GM18868 (cell line): ENCODE results near the gene SLIT1.

ENCODE experiments used
- ATAC-seq: cut with Tn5 transposase; IDR thresholded peaks from one replicate; pipeline ENCODE4 v1.9.1; 2021; ENCODE audit warnings: mild to moderate bottlenecking, moderate library complexity; ENCODE audit not compliant: unreplicated experiment

The SLIT1 gene

GRCh38 chr10:96987141-96987841 lies 198.5 kb downstream of the SLIT1 start:
- no peak for ATAC-seq

GRCh38 chr10:96986200-96986856 lies 199.4 kb downstream of the SLIT1 start:
- ATAC-seq, result no peak

- ATAC-seq, result peak; percentile 60
These were observed 201.1 kb downstream of the SLIT1 start for GRCh38 chr10:96984541-96985131.

GRCh38 chr10:96982149-96982930 lies 203.4 kb downstream of the SLIT1 start:
- no peak for ATAC-seq

- peak; percentile 82 for ATAC-seq
These were observed 207.1 kb downstream of the SLIT1 start for GRCh38 chr10:96978621-96979154.

GRCh38 chr10:96975136-96975535 lies 210.6 kb downstream of the SLIT1 start:
- no peak for ATAC-seq

GRCh38 chr10:96973809-96974747 lies 211.7 kb downstream of the SLIT1 start:
- no peak for ATAC-seq

- ATAC-seq, result no peak
These were observed 213.5 kb downstream of the SLIT1 start for GRCh38 chr10:96972264-96972663.

- ATAC-seq, result no peak
These were observed 214.4 kb downstream of the SLIT1 start for GRCh38 chr10:96971324-96971723.

- no peak for ATAC-seq
These were observed 216.9 kb downstream of the SLIT1 start for GRCh38 chr10:96968682-96969423.

- no peak for ATAC-seq
These were observed 217.9 kb downstream of the SLIT1 start for GRCh38 chr10:96967847-96968246.

- no peak for ATAC-seq
These were observed 221.6 kb downstream of the SLIT1 start for GRCh38 chr10:96964131-96964530.

GRCh38 chr10:96960872-96961271 lies 224.9 kb downstream of the SLIT1 start:
- no peak for ATAC-seq

GRCh38 chr10:96959733-96960132 lies 226.0 kb downstream of the SLIT1 start:
- no peak for ATAC-seq

GRCh38 chr10:96958071-96958470 lies 227.7 kb downstream of the SLIT1 start:
- ATAC-seq, result no peak

GRCh38 chr10:96955794-96956193 lies 230.0 kb downstream of the SLIT1 start:
- no peak for ATAC-seq

GRCh38 chr10:96951954-96952353 lies 233.8 kb downstream of the SLIT1 start:
- no peak for ATAC-seq

- ATAC-seq, result no peak
These were observed 236.6 kb downstream of the SLIT1 start for GRCh38 chr10:96949039-96949683.
